Dedifferentiated amniotic fluid mesenchymal stem cell (primary cell): ENCODE data around the gene FIGNL1.

ENCODE experiments used
- DNase-seq: peaks from one replicate; pipeline ENCODE4 v3.0.0-alpha.2; 2016; ENCODE audit errors: extremely low spot score

FIGNL1 gene

DNA sequence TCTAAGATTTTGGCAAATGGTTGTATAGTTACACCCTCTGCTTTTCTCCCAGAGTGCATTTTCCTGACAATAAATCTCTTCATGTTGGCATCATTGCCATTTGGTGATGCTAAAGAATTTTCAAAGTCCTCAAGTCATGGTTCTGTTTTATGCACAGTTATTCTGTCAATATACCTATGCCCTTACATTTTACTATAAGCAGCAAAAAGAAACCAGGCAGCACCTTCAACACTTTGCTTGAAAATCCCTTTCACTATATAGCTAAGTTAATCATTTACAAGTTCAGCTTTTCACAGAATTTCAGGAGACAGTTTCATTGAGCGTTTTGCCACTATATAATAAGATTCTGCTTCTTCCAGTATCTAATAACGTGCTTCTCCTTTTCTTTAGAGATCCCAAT lies 22.6 kb downstream of the FIGNL1 start:
- DNase-seq: no peak

DNA sequence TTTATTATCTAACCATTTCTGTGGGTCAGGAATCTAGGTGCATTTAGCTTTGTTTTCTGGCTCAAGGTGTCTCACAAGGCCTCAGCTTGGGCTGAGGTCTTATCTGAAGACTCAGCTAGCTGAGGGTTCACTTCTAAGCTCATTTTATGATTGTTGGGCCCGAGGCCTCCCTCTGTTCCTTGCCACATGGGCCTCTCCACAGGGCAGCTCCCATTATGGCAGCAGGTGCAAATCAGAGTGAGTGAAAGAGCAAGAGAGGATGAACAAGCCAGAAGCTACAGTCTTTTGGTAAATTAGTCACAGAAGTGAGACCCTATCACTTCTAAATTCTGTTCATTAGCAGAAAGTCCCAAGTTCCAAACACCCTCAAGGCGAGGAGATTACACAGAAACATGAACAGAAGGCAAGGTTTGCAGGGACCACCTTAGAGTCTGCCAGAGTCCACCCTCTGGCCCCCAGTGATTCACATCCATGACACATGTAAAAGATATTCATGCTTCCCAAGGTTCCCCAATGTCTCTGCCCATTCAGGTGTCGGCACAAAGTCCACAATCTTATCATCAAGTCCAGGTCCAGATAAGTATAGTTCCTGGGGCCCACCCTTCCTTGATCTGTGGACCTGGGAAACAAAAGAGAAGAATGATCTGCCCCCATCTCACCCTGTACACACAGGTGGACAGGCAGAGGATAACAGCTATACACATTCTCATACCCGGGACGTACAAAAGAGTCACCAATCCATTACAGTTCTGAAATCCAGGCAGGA lies 23.7 kb downstream of the FIGNL1 start:
- DNase-seq: no peak

DNA sequence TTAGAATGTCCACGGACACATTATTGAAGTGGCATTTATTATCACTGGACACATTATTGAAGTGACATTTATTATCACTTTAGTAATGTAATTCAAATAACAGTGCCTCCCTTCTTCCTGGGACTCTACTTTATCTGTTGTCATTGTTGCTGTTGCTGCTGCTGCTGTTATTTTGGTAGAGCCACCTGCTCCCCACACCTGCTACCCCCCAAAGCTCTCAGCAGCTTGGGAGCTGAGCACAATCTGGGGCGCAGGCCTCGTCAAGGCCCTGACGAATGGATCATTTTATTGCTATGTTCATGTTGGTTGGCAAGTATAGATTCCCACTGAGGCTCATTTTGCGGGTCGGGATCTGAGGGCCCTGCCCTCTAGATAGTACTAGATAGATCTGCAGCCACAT lies 24.8 kb downstream of the FIGNL1 start:
- no peak for DNase-seq

DNA sequence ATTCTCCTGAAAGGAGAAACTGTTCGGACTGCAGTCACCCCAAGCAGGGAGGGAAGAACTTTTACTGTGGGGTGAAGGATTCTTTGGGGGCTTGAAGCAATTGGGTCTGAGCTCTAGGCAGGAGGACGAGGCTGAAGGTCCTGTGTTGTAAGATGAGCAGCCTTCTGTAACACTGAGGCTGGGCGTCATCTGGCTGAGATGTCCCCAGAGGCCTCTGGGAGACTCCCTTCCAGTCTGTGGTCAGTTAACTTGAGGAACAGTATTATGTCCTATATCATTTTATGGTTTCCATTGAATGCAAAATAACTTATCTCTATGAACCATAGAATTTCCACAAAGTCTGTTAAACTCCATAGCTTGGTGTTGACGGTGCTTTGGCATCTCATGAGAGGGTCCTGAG lies 26.3 kb downstream of the FIGNL1 start:
- DNase-seq: no peak

DNA sequence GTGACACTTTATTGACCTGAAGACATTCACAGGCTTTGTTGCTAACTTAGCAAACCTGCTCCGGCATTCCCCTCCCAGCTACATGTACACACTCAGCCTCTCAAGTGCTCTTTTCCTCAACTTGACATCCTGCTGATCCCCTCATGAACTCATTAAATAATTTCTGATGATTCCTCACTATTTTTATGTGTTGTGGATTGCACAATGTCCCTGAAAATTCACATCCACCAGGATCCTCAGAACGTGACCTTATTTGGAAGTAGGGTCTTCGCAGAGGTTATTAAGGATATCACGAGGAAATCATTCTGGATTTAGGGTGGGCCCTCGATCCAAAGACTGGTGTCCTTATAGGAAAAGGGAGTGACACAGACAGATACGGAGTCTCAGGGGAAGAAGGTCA lies 27.3 kb downstream of the FIGNL1 start:
- DNase-seq: no peak

DNA sequence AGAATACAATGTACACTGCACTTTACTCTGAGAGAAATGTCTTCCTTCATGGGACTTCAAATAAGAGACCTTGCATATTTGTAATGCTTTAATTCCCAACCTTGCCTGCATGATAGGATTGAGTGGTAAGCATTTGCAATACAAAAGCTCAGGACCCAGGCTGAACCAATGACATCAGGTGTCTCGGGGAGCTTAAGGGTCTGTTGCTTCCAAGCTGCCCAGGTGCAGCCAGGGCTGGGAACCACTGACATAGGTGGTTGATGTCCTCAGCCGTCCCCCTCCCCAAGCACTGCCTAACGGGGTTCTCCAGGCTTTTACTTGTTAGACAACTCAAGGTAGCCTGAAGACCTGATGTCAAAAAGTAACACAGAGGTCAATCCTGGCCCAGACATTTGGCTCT lies 29.1 kb downstream of the FIGNL1 start:
- DNase-seq: no peak

DNA sequence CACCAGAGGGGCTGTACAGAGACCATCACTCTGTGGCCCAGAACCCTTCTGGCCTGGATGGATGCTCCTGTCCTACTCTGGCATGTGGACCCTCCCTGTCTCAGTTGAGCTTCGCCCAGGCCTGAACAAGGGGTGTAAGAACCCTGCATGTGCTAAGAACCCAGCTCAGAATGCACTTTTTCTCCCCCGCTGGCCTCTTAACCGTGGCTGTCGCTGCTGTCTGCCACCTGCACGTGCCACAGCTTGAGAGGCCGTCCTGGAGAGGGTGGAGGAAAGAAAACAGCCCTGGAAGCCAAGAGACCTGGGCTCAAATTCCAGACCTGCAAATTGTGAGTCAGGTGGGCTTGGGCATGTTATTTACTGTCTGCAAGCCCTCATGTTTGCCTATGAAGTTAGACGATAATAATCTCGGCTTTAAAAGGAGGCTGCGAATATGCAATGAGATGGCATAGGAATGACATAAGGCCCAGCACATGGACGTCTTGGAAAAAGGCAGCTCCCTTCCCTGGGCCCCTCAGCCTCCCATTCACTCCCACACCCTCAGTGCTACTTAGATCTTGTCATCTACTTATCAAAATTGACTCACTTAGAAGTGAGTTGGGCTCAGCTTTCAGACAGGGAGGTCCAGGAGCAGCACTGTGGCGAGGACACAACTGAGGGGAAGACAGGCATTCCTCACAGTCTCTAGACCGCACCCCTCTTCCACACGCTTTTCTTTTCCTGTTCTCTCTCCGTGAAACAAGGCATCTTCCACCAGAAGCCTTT lies 31.4 kb downstream of the FIGNL1 start:
- DNase-seq: no peak

DNA sequence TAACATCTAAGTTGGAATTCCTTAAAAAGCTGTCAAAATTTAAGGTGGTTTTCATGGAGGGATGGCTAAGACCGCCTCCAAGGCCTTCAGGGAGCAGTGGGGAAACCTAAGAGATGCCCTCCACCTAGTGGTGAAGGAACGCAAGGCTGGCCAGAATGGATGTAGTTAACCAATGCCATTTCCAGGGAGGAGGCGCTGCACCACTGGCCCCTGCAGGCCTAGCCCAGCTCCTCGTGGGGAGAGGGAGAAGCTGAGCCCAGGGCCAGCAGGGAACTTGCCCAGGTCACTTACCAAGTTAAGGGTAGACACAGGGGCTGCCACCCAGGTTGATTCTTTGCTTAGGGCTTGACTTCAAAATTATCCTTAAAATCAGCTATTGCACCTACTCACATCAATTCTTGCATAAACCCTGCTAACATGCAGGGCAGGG lies 32.0 kb downstream of the FIGNL1 start:
- peak; percentile 46 for DNase-seq

DNA sequence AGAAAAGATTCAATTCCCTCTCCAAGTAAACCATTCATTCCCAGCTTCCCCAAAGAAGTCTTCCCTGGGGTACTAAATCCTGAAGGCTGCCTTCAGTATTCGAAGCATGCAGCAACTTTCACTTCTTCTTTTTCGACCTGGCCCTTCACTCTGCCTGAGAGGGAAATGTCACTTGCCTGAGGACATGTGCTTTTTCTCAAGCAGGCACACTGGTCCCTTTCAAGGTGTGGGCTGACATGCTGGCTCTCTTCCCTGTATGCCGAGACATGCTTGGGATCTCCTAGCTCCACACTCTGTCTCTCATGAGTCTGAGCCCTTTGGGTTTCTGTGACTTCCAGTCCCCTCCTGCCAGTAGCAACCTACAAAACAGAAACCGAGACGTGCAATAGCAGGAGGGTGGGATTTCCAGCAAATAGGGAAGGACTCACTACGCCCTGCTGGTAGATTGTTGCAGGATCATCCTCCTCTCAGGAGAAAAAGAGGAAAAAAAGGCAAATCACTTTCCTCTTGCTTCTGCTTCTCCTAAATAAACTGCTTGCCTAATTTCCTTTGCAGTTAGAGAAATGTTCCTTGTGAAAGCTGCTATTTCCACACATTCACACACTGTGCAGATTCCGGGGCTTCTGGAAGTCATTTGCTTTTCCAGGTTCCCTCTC lies 33.5 kb downstream of the FIGNL1 start:
- DNase-seq: no peak

DNA sequence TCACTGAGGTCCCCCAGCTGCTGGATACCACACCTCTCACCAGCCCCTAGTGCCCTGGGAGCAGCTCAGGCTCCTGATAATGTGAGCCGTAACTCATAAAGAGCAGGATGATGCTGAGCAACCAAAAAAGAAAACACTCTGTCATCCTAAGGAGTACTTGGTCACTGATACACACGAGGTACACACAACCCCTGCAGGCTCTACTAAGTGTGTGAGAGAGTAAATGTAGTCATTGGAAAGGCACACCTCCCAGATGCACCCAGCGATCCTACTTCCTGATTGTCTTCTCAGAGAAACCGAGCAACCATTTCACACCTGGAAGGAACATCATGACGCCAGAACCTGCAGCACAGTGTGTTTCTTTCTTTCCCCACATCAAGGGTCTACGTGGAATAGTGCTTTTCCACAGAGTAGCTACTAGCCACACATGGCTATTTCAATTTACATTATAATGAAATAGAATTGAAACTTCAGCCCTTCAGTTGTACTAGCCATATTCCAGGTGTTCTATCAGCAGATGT lies 34.2 kb downstream of the FIGNL1 start:
- DNase-seq: no peak

DNA sequence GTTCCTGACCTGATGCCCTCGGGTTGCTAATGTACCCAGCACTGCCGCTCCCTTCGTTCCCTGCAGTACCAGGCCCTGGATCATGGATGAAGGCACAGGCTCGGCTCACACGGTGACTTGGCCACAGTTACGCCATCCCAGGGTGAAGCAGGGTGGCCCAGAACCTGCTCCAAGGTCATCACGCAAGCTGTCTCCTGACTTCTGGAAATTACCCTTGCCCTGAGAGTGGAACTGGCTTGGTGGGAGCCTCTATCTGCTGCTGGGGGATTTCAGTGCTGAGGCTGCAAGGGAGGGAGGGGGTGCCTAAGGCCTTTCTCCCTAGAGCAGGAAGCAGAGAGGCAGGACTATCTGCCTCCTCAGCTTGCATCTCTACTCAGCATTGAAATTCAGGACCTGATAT lies 36.6 kb downstream of the FIGNL1 start:
- DNase-seq: no peak

DNA sequence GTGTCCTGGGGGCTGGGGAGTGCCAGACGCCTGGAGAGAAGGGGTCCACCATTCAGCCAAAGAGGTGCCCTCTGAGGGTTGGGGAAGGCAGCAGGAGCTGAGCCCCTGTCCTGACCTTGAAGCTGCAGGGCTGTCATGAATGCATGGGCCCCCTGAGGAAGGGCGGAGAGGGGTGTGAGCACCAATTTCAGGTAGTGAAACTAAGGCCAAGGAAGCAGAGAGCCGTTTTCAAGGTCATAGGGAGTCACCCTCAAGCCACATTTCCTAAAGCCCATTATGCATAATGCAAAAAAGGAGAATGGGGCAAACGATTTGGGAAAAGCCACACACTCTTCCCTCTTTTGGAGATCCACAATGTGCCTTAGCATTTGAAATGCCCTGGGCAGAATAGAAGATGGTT lies 37.2 kb downstream of the FIGNL1 start:
- no peak for DNase-seq

DNA sequence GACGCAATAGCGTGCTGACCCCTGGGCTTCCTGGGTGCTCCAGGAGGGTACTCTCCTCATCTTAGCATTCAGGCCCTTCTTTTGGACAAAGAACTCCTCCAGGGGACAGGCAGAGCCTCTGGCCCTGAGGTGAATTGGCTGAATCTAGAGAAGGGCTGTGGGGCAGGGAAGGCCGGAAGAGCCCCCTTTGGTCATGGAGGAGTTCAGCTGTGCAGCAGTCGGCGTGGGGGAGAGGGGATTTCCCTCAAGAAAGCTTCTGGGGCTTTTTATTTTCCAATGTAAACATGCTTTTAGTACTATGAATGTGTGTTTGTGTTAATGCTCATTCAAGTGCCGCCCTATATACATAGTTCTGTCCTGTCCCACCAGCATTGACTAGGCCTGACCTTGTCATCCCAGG lies 38.8 kb downstream of the FIGNL1 start:
- no peak for DNase-seq

DNA sequence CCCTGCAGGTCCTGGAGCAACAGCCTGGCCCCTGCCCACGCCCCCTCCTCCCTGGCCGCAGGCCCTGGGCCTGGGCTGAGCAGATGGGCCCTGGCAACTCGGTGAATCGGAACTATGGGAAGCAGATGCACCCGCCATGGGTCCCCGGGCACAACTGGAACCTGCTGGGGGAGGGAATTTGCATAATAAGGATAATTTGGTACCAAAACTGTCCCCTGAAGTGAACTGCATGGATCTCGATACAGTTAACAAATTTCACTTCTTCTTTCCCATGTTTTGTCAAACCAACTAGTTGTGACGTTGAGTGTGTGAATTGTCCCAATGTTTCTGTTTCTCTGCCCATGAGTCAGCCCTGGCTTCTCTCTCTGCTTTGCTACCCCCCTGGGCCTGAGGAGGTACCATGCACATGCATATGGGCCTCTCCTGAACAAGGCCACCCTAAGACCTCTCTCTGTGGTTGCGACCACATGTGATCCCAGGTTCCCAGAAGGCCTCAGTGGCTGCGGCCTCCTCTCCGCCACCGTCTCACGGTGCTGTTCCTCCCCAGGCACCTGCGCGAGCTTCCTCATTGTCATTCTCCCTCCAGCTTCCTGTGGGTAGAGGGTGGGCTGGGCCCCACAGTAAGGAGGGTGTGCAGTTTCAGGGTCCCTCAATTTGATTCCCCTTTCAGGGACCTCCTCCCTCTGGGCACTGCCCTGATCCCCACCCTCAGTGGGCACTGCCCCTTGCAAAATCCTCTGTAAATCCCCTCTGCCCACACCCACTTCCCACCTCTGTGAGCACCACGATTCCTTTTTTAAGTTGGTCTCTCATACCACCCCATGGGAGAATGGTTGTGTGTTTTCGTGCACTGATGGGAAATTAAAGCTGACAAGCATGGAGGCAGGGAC lies 40.0 kb downstream of the FIGNL1 start:
- no peak for DNase-seq

DNA sequence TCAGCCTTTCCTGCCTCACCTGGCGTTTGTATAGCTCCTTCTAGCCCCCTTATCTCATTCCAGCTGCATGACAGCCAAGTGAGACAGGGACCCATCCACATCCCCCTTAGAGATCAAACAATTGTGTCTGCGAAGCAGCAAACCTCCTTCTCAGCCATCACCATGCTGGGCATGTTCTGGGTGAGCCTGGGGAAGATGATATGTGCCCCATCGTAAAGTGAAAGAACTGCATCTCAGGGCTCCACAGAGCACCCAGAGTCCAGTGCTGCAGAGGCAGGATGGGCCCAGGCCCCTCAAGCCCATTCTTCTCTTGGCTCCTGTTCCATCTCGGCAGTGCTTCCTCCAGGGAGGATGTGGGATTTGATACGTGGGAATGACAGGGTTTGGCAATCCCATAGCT lies 43.2 kb downstream of the FIGNL1 start:
- no peak for DNase-seq

DNA sequence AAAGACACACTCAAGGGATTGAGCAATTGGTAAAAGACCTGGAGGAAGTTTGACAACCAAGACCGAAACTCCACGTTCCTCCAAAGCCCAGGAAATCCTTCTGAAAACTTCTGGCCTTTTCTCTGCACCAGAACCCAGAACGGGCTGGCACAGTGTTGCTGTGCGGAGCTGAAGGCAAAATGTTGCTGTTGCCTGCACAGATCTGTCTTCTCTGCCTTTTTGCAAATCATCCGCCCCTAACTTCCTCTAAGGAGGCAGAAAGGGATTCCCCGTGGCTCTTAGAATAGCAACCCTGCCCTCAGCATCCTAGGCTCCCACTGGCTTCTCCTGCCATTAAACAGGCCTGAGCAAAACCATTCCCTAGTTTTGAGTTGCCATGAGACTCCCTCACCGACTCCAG lies 44.9 kb downstream of the FIGNL1 start:
- DNase-seq: no peak

DNA sequence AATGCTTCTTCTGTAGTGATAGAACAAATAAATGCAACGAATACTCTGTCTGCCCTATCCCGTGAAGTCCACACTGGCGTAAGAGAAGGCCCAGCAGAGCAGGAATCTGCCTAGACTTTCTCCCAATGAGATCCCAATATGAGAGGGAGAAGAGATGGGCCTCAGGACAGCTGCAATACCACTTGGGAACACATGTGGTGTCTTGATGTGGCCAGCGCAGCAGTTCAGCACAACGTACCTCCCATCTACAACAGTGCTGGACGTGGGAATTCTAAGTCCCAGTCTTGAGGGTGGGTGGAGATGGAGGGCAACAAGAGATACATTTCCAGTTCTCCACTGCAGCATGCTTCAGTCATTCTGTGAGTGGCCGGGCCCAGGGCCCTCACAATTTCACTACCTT lies 45.8 kb downstream of the FIGNL1 start:
- DNase-seq: no peak

DNA sequence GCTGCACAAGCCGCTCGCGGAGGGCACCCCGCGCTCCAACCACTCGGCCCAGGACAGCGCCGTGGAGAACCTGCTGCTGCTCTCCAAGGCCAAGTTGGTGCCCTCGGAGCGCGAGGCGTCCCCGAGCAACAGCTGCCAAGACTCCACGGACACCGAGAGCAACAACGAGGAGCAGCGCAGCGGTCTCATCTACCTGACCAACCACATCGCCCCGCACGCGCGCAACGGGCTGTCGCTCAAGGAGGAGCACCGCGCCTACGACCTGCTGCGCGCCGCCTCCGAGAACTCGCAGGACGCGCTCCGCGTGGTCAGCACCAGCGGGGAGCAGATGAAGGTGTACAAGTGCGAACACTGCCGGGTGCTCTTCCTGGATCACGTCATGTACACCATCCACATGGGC lies 50.0 kb downstream of the FIGNL1 start:
- no peak for DNase-seq

DNA sequence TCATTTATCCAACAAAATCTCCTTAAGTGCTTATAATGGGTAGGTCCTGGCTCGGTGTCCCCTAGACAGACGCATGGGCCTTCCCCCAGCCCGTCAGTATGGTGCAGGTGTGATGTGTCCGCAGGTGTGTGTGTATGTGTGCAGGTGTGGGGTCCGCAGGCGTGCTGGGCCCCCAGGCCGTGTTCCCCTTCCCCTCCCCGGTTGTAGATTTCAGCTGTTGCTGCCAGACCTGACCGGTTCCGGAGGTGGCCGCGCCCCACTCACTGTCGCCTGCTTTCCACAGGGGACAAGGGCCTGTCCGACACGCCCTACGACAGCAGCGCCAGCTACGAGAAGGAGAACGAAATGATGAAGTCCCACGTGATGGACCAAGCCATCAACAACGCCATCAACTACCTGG lies 50.5 kb downstream of the FIGNL1 start:
- no peak for DNase-seq

DNA sequence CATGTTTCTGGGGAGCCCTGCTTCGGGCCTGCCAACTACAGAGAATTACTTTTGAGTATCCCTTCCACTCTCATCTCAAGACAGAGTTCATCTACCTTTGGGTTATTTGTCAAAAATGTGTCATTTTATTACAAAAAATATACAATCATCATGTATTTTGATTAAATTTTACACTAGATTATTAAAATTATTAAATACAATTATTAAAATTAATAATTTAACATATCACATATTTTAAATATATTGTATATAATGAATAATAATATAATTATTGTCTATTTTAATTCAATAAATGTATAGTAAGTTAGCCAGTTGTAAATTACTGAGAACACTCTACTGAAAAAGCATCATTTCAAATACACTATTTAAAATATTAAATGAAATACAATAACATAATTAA lies 50.9 kb downstream of the FIGNL1 start:
- DNase-seq: no peak

DNA sequence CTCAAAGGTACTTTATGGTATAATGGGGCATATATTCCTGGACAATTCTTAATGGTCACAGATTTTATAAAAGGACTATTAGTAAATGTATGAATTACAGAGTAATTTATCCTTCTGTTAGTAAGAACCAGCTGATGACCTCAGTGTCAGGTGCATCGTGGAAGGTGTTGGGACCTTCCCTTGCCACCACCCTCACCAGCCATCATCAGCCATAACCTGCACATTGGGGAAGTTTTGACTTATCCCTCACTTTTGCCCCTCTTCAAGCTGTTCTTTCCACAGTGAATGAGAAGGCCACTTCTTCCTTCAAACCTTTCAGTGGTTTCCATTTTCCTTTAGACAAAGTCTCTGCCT lies 52.2 kb downstream of the FIGNL1 start:
- no peak for DNase-seq
